H1 (cell line): ENCODE measurements around the gene GLDC. TPM values are rescaled to one million over a fixed set of nuclear protein-coding genes. Genes with fewer than 3 reads are reported as not detected.

ENCODE experiments used
- CTCF ChIA-PET: fragments of 300-600 bp; sonication (Branson Sonifier 250); formaldehyde crosslinking; loops from one replicate; lab custom pipeline; 2021; ENCODE audit not compliant: partially characterized antibody; lab: Charles Lee
- POLR2A ChIA-PET: fragments of 300-600 bp; sonication (Branson Sonifier 250); formaldehyde crosslinking; loops from one replicate; lab custom pipeline; 2021; ENCODE audit warnings: inconsistent platforms; ENCODE audit not compliant: partially characterized antibody; lab: Charles Lee
- DNase-seq, 2 experiments: peaks; one replicate each; pipeline versions ENCODE4 v3.0.0 to v3.0.0-alpha.2; 2010 to 2022; ENCODE audit warnings: low spot score in 2 of 2, low read depth in 1 of 2, mixed read lengths in 1 of 2
- FAIRE-seq: peaks from 2 replicates; lab custom pipeline; 2011; peaks lifted over from hg19 to GRCh38; lab: Jason Lieb, UNC
- H2AFZ ChIP-seq: 2 replicates; pipeline ENCODE4 v1.8.1; 2012; ENCODE audit warnings: low read length, inconsistent platforms
- H2AK5ac ChIP-seq: 2 replicates; pipeline ENCODE4 v1.6.1; 2013; ENCODE audit warnings: low read depth, low read length
- H2BK120ac ChIP-seq: replicated peaks from 2 replicates; pipeline ENCODE3; 2013; ENCODE audit warnings: low read depth, low read length, inconsistent platforms
- H2BK12ac ChIP-seq: 2 replicates; pipeline ENCODE4 v1.6.1; 2013; ENCODE audit warnings: low read depth, low read length
- H2BK15ac ChIP-seq: 2 replicates; pipeline ENCODE4 v1.6.1; 2013; ENCODE audit warnings: low read length
- H2BK20ac ChIP-seq: 2 replicates; pipeline ENCODE4 v1.6.1; 2013; ENCODE audit warnings: low read length
- H2BK5ac ChIP-seq: 2 replicates; pipeline ENCODE4 v1.6.1; 2013; ENCODE audit warnings: low read depth, low read length
- H3K14ac ChIP-seq: 2 replicates; pipeline ENCODE4 v1.6.1; 2013; ENCODE audit warnings: inconsistent platforms; ENCODE audit not compliant: insufficient read length
- H3K18ac ChIP-seq: 2 replicates; pipeline ENCODE4 v1.6.1; 2013; ENCODE audit warnings: low read length; ENCODE audit errors: extremely low read depth
- H3K23ac ChIP-seq: 2 replicates; pipeline ENCODE4 v1.6.1; 2013; ENCODE audit warnings: inconsistent platforms; ENCODE audit not compliant: insufficient read length
- H3K23me2 ChIP-seq: 2 replicates; pipeline ENCODE4 v1.6.1; 2013; ENCODE audit warnings: low read depth, low read length
- H3K27ac ChIP-seq: 2 replicates; pipeline ENCODE4 v1.6.1; 2011; ENCODE audit warnings: low read depth, low read length, inconsistent platforms
- H3K27me3 ChIP-seq, 4 experiments: replicated peaks in 1 of 4; 1 replicate in 1 of 4; 2 replicates in 3 of 4; pipeline versions ENCODE4 v1.6.1 to v1.8.1; 2011 to 2013; ENCODE audit warnings: low read length in 3 of 4, mild to moderate bottlenecking in 3 of 4, inconsistent platforms in 2 of 4, mixed read lengths in 2 of 4, moderate library complexity in 1 of 4; ENCODE audit not compliant: control insufficient read depth in 3 of 4, insufficient read depth in 3 of 4; ENCODE audit errors: extremely low read depth in 1 of 4
- H3K36me3 ChIP-seq, 4 experiments: 2 replicates each; pipeline versions ENCODE4 v1.6.1 to v1.8.1; 2011 to 2013; ENCODE audit warnings: mild to moderate bottlenecking in 4 of 4, low read length in 3 of 4, moderate library complexity in 2 of 4, control low read depth in 1 of 4, inconsistent platforms in 1 of 4; ENCODE audit not compliant: insufficient read depth in 4 of 4, control insufficient read depth in 2 of 4
- H3K4ac ChIP-seq: replicated peaks from 2 replicates; pipeline ENCODE3; 2013; ENCODE audit warnings: low read length, low read depth, mixed read lengths, inconsistent platforms; ENCODE audit not compliant: insufficient read length
- H3K4me1 ChIP-seq, 4 experiments: replicated peaks in 1 of 4; 1 replicate in 1 of 4; 2 replicates in 3 of 4; pipeline versions ENCODE4 v1.6.1 to v1.8.1; 2011 to 2013; ENCODE audit warnings: low read length in 3 of 4, inconsistent platforms in 2 of 4, mixed read lengths in 1 of 4; ENCODE audit not compliant: insufficient read depth in 4 of 4, control insufficient read depth in 3 of 4
- H3K4me2 ChIP-seq, 2 experiments: 2 replicates each; pipeline versions ENCODE4 v1.6.1 to v1.8.1; 2011 to 2013; ENCODE audit warnings: low read depth in 2 of 2, low read length in 2 of 2, control low read depth in 1 of 2, inconsistent platforms in 1 of 2, mild to moderate bottlenecking in 1 of 2; ENCODE audit not compliant: insufficient read depth in 1 of 2
- H3K4me3 ChIP-seq, 4 experiments: fragments of 200-600, 300-600 bp in 1 of 4; sonication (generic), shearing (Covaris generic), sonication (Bioruptor Twin) in 1 of 4; 2 replicates each; pipeline versions ENCODE4 v1.5.1 to v1.8.1; 2011 to 2016; ENCODE audit warnings: low read length in 4 of 4, low read depth in 3 of 4, control low read depth in 2 of 4, inconsistent platforms in 2 of 4, mild to moderate bottlenecking in 2 of 4, mixed read lengths in 1 of 4, moderate library complexity in 1 of 4; ENCODE audit not compliant: insufficient read depth in 2 of 4; ENCODE audit errors: extremely low read depth in 1 of 4
- H3K56ac ChIP-seq: replicated peaks from 2 replicates; pipeline ENCODE3; 2013; ENCODE audit warnings: low read depth, mild to moderate bottlenecking, mixed read lengths, low read length, inconsistent platforms; ENCODE audit not compliant: insufficient read length
- H3K79me1 ChIP-seq: 2 replicates; pipeline ENCODE4 v1.6.1; 2013; ENCODE audit warnings: low read depth, low read length, control low read depth
- H3K79me2 ChIP-seq, 2 experiments: 2 replicates each; pipeline versions ENCODE4 v1.6.1 to v1.8.1; 2012 to 2013; ENCODE audit warnings: low read length in 2 of 2, mild to moderate bottlenecking in 2 of 2, inconsistent platforms in 1 of 2; ENCODE audit not compliant: insufficient read depth in 2 of 2, control insufficient read depth in 1 of 2
- H3K9ac ChIP-seq, 4 experiments: replicated peaks in 1 of 4; 1 replicate in 1 of 4; 2 replicates in 3 of 4; pipeline versions ENCODE4 v1.6.1 to v1.8.1; 2011 to 2013; ENCODE audit warnings: low read depth in 3 of 4, low read length in 3 of 4, control low read depth in 2 of 4, mild to moderate bottlenecking in 2 of 4, moderate library complexity in 2 of 4, inconsistent platforms in 1 of 4; ENCODE audit errors: extremely low read depth in 1 of 4
- H3K9me3 ChIP-seq, 2 experiments: 2 replicates each; pipeline versions ENCODE4 v1.6.1 to v1.8.1; 2012 to 2013; ENCODE audit warnings: mild to moderate bottlenecking in 2 of 2, moderate library complexity in 2 of 2, control low read depth in 1 of 2, inconsistent platforms in 1 of 2, low read depth in 1 of 2, low read length in 1 of 2, mixed read lengths in 1 of 2; ENCODE audit not compliant: insufficient read depth in 2 of 2
- H4K20me1 ChIP-seq, 2 experiments: replicated peaks in 1 of 2; 2 replicates each; pipeline versions ENCODE3 to v1.8.1; 2011 to 2013; ENCODE audit warnings: inconsistent platforms in 2 of 2, low read length in 2 of 2, mild to moderate bottlenecking in 1 of 2; ENCODE audit not compliant: insufficient read depth in 2 of 2, control insufficient read depth in 1 of 2
- H4K5ac ChIP-seq: 2 replicates; pipeline ENCODE4 v1.6.1; 2013; ENCODE audit warnings: low read length, low read depth, mixed read lengths, inconsistent platforms; ENCODE audit not compliant: insufficient read length
- H4K8ac ChIP-seq: 2 replicates; pipeline ENCODE4 v1.8.0; 2013; ENCODE audit warnings: mild to moderate bottlenecking, moderate library complexity, low read length, inconsistent platforms; ENCODE audit not compliant: insufficient read depth; ENCODE audit errors: extremely low read depth
- H4K91ac ChIP-seq: replicated peaks from 2 replicates; pipeline ENCODE3; 2013; ENCODE audit warnings: low read length, mixed read lengths, inconsistent platforms; ENCODE audit not compliant: insufficient read length
- CBX8 ChIP-seq: fragments of 300-800, 300-1000 bp; sonication (generic); IDR thresholded peaks from 2 replicates; pipeline ENCODE4 v1.7.1; 2016; ENCODE audit warnings: low read depth, low read length, borderline replicate concordance
- CHD2 ChIP-seq: IDR thresholded peaks from 2 replicates; pipeline ENCODE4 v1.6.1; 2012; ENCODE audit warnings: low read length, improper control_type of control experiment
- EGR1 ChIP-seq: IDR thresholded peaks from 2 replicates; pipeline ENCODE4 v1.6.1; 2011; ENCODE audit warnings: low read depth, low read length, borderline replicate concordance
- PHF8 ChIP-seq: fragments of 200-600 bp; sonication (generic); conservative IDR thresholded peaks from 2 replicates; pipeline ENCODE4 v1.7.1; 2012; ENCODE audit warnings: low read depth, mild to moderate bottlenecking, inconsistent platforms, low read length, moderate library complexity
- TAF7 ChIP-seq: optimal IDR thresholded peaks from 2 replicates; pipeline ENCODE3; 2011; ENCODE audit warnings: low read depth, mild to moderate bottlenecking, inconsistent platforms, low read length, moderate library complexity, borderline replicate concordance
- TBP ChIP-seq: IDR thresholded peaks from 2 replicates; pipeline ENCODE4 v1.6.1; 2011; ENCODE audit warnings: low read depth, low read length, improper control_type of control experiment
- WGBS, 2 experiments: shearing (Covaris generic) in 1 of 2; methylation state at CpG; one replicate each; pipeline versions ENCODE4 v1.1.6 to v1.1.7; 2013 to 2015; ENCODE audit warnings: low lambda C conversion rate in 2 of 2, mixed read lengths in 2 of 2, inconsistent platforms in 1 of 2, low coverage in 1 of 2, missing lambda C conversion rate in 1 of 2; ENCODE audit not compliant: insufficient replicate concordance in 2 of 2, insufficient coverage in 1 of 2, insufficient read length in 1 of 2; ENCODE audit errors: extremely low coverage in 1 of 2, missing lambda C conversion rate in 1 of 2; 5-methylcytosine and 5-hydroxymethylcytosine counted together
- polyA plus RNA-seq, 7 experiments: library from polyadenylated mRNA; depleted of rRNA in 3 of 7; stranded (reverse) in 5 of 7; unstranded in 2 of 7; fragments of >200 nt in 5 of 7; fragments of 200-250 nt in 2 of 7; gene quantifications; 1 replicate in 5 of 7; 2 replicates in 1 of 7; 4 replicates in 1 of 7; pipeline versions ENCODE4 v1.2.1 to v1.2.3, GENCODE V29; 2011 to 2013; ENCODE audit warnings: missing spikeins in 2 of 7, mixed read lengths in 2 of 7
- total RNA-seq: library from RNA; stranded (reverse); fragmentation: NEBNext Ultra II Directional; extraction: Animal tissue kit (Norgen Biotek cat#: 25700); gene quantifications from 2 replicates; pipeline ENCODE4 v1.2.1, GENCODE V29; 2021
- TF ChIP-seq, protein P1 (sequence below), 3 experiments: IDR thresholded peaks; 1 replicate in 2 of 3; 2 replicates in 1 of 3; pipeline versions ENCODE4 v1.5.1 to v1.6.1; 2011; ENCODE audit warnings: low read length in 3 of 3, mild to moderate bottlenecking in 3 of 3, inconsistent platforms in 2 of 3, low read depth in 1 of 3, moderate library complexity in 1 of 3; ENCODE audit not compliant: insufficient read depth in 1 of 3; ENCODE audit errors: control extremely low read depth in 1 of 3
- TF ChIP-seq, protein P2 (sequence below): IDR thresholded peaks from 2 replicates; pipeline ENCODE4 v1.6.1; 2012; ENCODE audit warnings: inconsistent platforms

The GLDC gene
- total and polyA plus RNA-seq, 2 of the 8 experiments (the other 6 are each of a cell fraction or from before 2014, with no cell fraction given), result 48.8 to 101 TPM

DNA sequence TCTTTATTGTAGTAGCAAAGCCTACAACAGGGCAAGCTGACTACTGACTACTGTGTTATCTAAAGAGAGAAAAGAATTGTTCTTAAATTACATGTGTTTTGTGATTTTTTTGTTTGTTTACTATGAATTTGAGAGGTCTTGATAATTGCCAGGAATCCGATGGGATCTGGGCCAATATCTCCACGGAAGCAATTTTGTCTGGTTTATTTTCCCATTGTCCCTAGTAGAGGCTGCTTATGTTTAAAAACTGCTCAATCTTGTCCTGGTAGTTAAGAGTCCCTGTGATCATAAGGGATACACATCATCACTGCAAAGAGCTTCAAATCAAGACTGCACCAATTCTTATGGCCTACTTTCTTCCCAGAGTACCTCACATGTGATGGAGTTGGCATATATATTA is 94.4 kb downstream of the GLDC start:
- Histone ChIP-seq H2BK15ac (no peak overlapping the region), H3K27me3 (no peaks in the 10 kb centered on the region), H3K79me1 (no peaks in the 10 kb centered on the region), H3K18ac (no peak overlapping the region), H2BK12ac (no peak overlapping the region), H3K4me3 (no peak overlapping the region), H2BK120ac (no peak overlapping the region), H4K91ac (no peak overlapping the region), H4K20me1 (no peaks in the 10 kb centered on the region), H3K14ac (no peak overlapping the region), H3K4me1 (no peaks in the 10 kb centered on the region), H2BK5ac (no peak overlapping the region), H4K5ac (no peak overlapping the region), H2AFZ (no peak overlapping the region), H3K23me2 (no peaks in the 10 kb centered on the region), H2BK20ac (no peak overlapping the region), H2AK5ac (no peak overlapping the region), H3K9me3 (no peaks in the 10 kb centered on the region), H3K27ac (no peak overlapping the region), H4K8ac (no peak overlapping the region), H3K4ac (no peak overlapping the region), H3K36me3 (peaks cover 0 to 3% (median 0%) of the 10 kb centered on the region in 4 experiments; a peak in 3 of 8 replicates), H3K23ac (no peak overlapping the region), H3K79me2 (no peaks in the 10 kb centered on the region), H3K56ac (no peak overlapping the region), H3K4me2 (no peak overlapping the region), H3K9ac (no peak overlapping the region)
- FAIRE-seq (no peak), DNase-seq (no peak)
- CTCF ChIA-PET, result interaction anchor here (1.9 kb wide), 1 partner anchor 9 kb away, joined by 6 read pairs; no protein-coding TSS in a partner anchor
- POLR2A ChIA-PET, result no interaction called here
- 90% methylated on average over 2 of the region's 2 CpGs; no CpG with 5 or more reads in 1 of the 2 experiments for WGBS, 2 experiments
- TF ChIP-seq, protein P1, sequence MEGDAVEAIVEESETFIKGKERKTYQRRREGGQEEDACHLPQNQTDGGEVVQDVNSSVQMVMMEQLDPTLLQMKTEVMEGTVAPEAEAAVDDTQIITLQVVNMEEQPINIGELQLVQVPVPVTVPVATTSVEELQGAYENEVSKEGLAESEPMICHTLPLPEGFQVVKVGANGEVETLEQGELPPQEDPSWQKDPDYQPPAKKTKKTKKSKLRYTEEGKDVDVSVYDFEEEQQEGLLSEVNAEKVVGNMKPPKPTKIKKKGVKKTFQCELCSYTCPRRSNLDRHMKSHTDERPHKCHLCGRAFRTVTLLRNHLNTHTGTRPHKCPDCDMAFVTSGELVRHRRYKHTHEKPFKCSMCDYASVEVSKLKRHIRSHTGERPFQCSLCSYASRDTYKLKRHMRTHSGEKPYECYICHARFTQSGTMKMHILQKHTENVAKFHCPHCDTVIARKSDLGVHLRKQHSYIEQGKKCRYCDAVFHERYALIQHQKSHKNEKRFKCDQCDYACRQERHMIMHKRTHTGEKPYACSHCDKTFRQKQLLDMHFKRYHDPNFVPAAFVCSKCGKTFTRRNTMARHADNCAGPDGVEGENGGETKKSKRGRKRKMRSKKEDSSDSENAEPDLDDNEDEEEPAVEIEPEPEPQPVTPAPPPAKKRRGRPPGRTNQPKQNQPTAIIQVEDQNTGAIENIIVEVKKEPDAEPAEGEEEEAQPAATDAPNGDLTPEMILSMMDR (IDR thresholded peaks at IDR 0.05; ENCODE audit: control extremely low read depth in 1 of 3, insufficient read depth in 1 of 3, low read depth in 1 of 3, low read length in 3 of 3), result no peak
- no peak for TF ChIP-seq TBP
- no peak for TF ChIP-seq CBX8
- TF ChIP-seq EGR1, result no peak
- TF ChIP-seq, protein P2, sequence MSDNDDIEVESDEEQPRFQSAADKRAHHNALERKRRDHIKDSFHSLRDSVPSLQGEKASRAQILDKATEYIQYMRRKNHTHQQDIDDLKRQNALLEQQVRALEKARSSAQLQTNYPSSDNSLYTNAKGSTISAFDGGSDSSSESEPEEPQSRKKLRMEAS, result no peak
- TF ChIP-seq PHF8, result no peak
- TF ChIP-seq CHD2, result no peak
- no peak for TF ChIP-seq TAF7
